A549 (cell line): ENCODE measurements around the gene FAM227B. TPM values are rescaled to one million over a fixed set of nuclear protein-coding genes. Genes with fewer than 3 reads are reported as not detected.

Experiments
- ATAC-seq, 2 experiments: fragments of 200-7000 bp in 1 of 2; fragments of >200 bp in 1 of 2; cut with Nextera tagmentation in 1 of 2; cut with Tn5 transposase in 1 of 2; 3 replicates each; pipeline versions ENCODE4 v1.8.0 to v1.9.1; 2018 to 2020; ENCODE audit warnings: mild to moderate bottlenecking in 1 of 2, moderate library complexity in 1 of 2
- CTCF ChIA-PET: fragments of 300-600 bp; sonication (Branson Sonifier 250); formaldehyde crosslinking; extraction: SDS; loops from one replicate; lab custom pipeline; 2021; ENCODE audit warnings: antibody characterized with exemption, inconsistent platforms; lab: Yijun Ruan, JAX
- POLR2A ChIA-PET: fragments of 350-600 bp; formaldehyde crosslinking; extraction: SDS; loops from one replicate; lab custom pipeline; 2021; ENCODE audit warnings: antibody characterized with exemption, inconsistent platforms; lab: Yijun Ruan, JAX
- DNase-seq, 2 experiments: peaks; one replicate each; pipeline versions ENCODE4 v3.0.0 to v3.0.0-alpha.2; 2011 to 2016; ENCODE audit warnings: low read depth in 1 of 2, low spot score in 1 of 2
- FAIRE-seq: peaks from 2 replicates; lab custom pipeline; 2011; peaks lifted over from hg19 to GRCh38; lab: Jason Lieb, UNC
- H3K27ac ChIP-seq, 2 experiments: fragments of >200 bp; sonication (Bioruptor Twin); formaldehyde crosslinking; 3 replicates each; pipeline ENCODE4 v1.5.1; 2016 to 2017
- H3K4me1 ChIP-seq: fragments of >200 bp; sonication (Bioruptor Twin); formaldehyde crosslinking; 3 replicates; pipeline ENCODE4 v1.6.1; 2016
- H3K4me2 ChIP-seq: fragments of >200 bp; sonication (Bioruptor Twin); formaldehyde crosslinking; 3 replicates; pipeline ENCODE4 v1.6.1; 2016
- H3K4me3 ChIP-seq: fragments of >200 bp; sonication (Bioruptor Twin); formaldehyde crosslinking; 3 replicates; pipeline ENCODE4 v1.5.1; 2016
- H3K9me3 ChIP-seq: fragments of >200 bp; sonication (Bioruptor Twin); formaldehyde crosslinking; 3 replicates; pipeline ENCODE4 v1.6.1; 2016
- BHLHE40 ChIP-seq: IDR thresholded peaks from 2 replicates; pipeline ENCODE4 v1.6.1; 2012; ENCODE audit warnings: low read depth, low read length, inconsistent platforms
- CBX8 ChIP-seq: fragments of 200-600 bp; sonication (generic); IDR thresholded peaks from 2 replicates; pipeline ENCODE4 v1.6.1; 2016
- CEBPB ChIP-seq, 2 experiments: fragments of >200 bp in 1 of 2; sonication (Bioruptor Twin) in 1 of 2; formaldehyde crosslinking in 1 of 2; IDR thresholded peaks; 2 replicates each; pipeline ENCODE4 v1.6.1; 2012 to 2016
- CHD2 ChIP-seq: fragments of 150-350 bp; IDR thresholded peaks from 2 replicates; pipeline ENCODE4 v1.6.1; 2014; ENCODE audit warnings: low read length; ENCODE audit not compliant: partially characterized antibody
- E2F6 ChIP-seq: IDR thresholded peaks from 2 replicates; pipeline ENCODE4 v1.6.1; 2012; ENCODE audit warnings: low read depth, borderline replicate concordance
- EHMT2 ChIP-seq: fragments of 200-600 bp; sonication (generic); IDR thresholded peaks from 2 replicates; pipeline ENCODE4 v1.6.1; 2016; ENCODE audit warnings: antibody characterized with exemption, low read depth, mild to moderate bottlenecking, moderate library complexity
- FOSL2 ChIP-seq, 2 experiments: fragments of 450-650 bp in 1 of 2; fragments of >200 bp in 1 of 2; sonication (Bioruptor Twin) in 1 of 2; formaldehyde crosslinking; IDR thresholded peaks; 2 replicates each; pipeline versions ENCODE4 v1.5.0 to v1.6.1; 2016 to 2020; ENCODE audit warnings: mild to moderate bottlenecking in 1 of 2, moderate library complexity in 1 of 2
- HDAC2 ChIP-seq: fragments of 200-600 bp; sonication (generic); IDR thresholded peaks from 2 replicates; pipeline ENCODE4 v1.6.1; 2016
- HEYL ChIP-seq: fragments of 250-450 bp; sonication (Bioruptor Pico); IDR thresholded peaks from 2 replicates; pipeline ENCODE4 v1.8.0; 2021; ENCODE audit warnings: mild to moderate bottlenecking, moderate library complexity
- HOXB13 ChIP-seq: fragments of 250-450 bp; sonication (Bioruptor Pico); IDR thresholded peaks from 2 replicates; pipeline ENCODE4 v1.5.0; 2020; ENCODE audit warnings: low read depth, mild to moderate bottlenecking, moderate library complexity
- JUN ChIP-seq, 2 experiments: fragments of >200 bp; sonication (Bioruptor Twin); formaldehyde crosslinking; IDR thresholded peaks; 2 replicates in 1 of 2; 3 replicates in 1 of 2; pipeline ENCODE4 v1.6.1; 2016 to 2017
- JUNB ChIP-seq: fragments of >200 bp; sonication (Bioruptor Twin); formaldehyde crosslinking; IDR thresholded peaks from 2 replicates; pipeline ENCODE4 v1.6.1; 2016
- MAFK ChIP-seq: fragments of 450-650 bp; IDR thresholded peaks from 2 replicates; pipeline ENCODE4 v1.6.1; 2014; ENCODE audit not compliant: partially characterized antibody
- MAZ ChIP-seq: fragments of 150-350 bp; IDR thresholded peaks from 2 replicates; pipeline ENCODE4 v1.6.1; 2014; ENCODE audit warnings: antibody characterized with exemption, low read depth, low read length, borderline replicate concordance
- NFE2L2 ChIP-seq: fragments of 150-350 bp; conservative IDR thresholded peaks from 2 replicates; pipeline ENCODE4 v1.6.1; 2014; ENCODE audit warnings: low read length
- NPAS2 ChIP-seq: fragments of 250-450 bp; sonication (Bioruptor Pico); IDR thresholded peaks from 2 replicates; pipeline ENCODE4 v1.8.0; 2022; ENCODE audit warnings: mild to moderate bottlenecking, moderate library complexity, borderline replicate concordance
- NR3C1 ChIP-seq: fragments of >200 bp; sonication (Bioruptor Twin); formaldehyde crosslinking; IDR thresholded peaks from 3 replicates; pipeline ENCODE4 v1.6.1; 2017
- RFX5 ChIP-seq: fragments of 450-650 bp; IDR thresholded peaks from 2 replicates; pipeline ENCODE4 v1.7.1; 2014; ENCODE audit warnings: antibody characterized with exemption, mild to moderate bottlenecking, moderate library complexity
- USF2 ChIP-seq: fragments of 450-650 bp; IDR thresholded peaks from 2 replicates; pipeline ENCODE4 v1.6.1; 2014; ENCODE audit warnings: antibody characterized with exemption
- ZC3H11A ChIP-seq: fragments of 450-650 bp; IDR thresholded peaks from 2 replicates; pipeline ENCODE4 v1.6.1; 2014; ENCODE audit warnings: antibody characterized with exemption, mild to moderate bottlenecking
- ZSCAN20 ChIP-seq: fragments of 250-450 bp; sonication (Bioruptor Pico); IDR thresholded peaks from 2 replicates; pipeline ENCODE4 v1.8.0; 2022; ENCODE audit warnings: mild to moderate bottlenecking, moderate library complexity
- WGBS: methylation state at CpG from one replicate; pipeline ENCODE4 v1.1.6; 2017; ENCODE audit errors: missing lambda C conversion rate; 5-methylcytosine and 5-hydroxymethylcytosine counted together
- polyA plus RNA-seq, 4 experiments: library from polyadenylated mRNA; depleted of rRNA in 3 of 4; stranded (reverse); fragments of >200 nt; fragmentation: RNase III in 1 of 4; extraction: RNeasy Plus Mini Kit Qiagen cat#74134 plus additional on column Dnase treatment in 1 of 4; gene quantifications; 2 replicates in 3 of 4; 3 replicates in 1 of 4; pipeline ENCODE4 v1.2.3, GENCODE V29; 2011 to 2017
- TF ChIP-seq, protein P1 (sequence below): fragments of >200 bp; sonication (Bioruptor Twin); formaldehyde crosslinking; IDR thresholded peaks from 2 replicates; pipeline ENCODE4 v1.6.1; 2016

FAM227B gene
- polyA plus RNA-seq, 2 of the 4 experiments (the other 2 are of a cell fraction): 1.9 to 3.7 TPM

DNA sequence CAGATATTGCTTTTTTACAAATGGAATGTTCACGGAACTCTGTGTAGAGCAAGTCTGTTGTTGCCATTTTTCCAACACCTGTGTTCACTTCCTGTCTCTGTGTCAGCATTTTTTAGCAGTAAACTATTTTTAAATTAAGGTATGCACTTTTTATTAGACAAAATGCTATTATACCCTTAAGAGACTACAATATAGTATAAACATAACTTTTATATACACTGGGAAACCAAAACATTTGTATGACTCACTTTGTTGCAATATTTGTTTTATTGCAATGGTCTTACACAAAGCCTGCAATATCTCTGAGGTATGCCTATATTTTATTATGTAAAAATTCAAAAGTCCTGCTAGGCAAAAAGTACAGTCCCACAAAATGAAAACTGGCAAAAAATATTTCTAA, 237.4 kb downstream of the FAM227B start:
- no peak for FAIRE-seq
- no peak overlapping the region for H3K4me3 ChIP-seq
- CTCF ChIA-PET: no interaction called here
- POLR2A ChIA-PET: no interaction called here
- H3K4me2 ChIP-seq: peak overlapping the region; percentile 10
- H3K27ac ChIP-seq: no peak overlapping the region
- no peak for ATAC-seq
- TF ChIP-seq, protein P1, sequence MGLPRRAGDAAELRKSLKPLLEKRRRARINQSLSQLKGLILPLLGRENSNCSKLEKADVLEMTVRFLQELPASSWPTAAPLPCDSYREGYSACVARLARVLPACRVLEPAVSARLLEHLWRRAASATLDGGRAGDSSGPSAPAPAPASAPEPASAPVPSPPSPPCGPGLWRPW: 0 out of 2 replicates have a peak, but pooled peaks have one; percentile 21
- peak; percentile 66 to 67; a peak in 3 of 4 replicates for TF ChIP-seq CEBPB (IDR thresholded peaks at IDR 0.05)
- no peak for TF ChIP-seq BHLHE40
- TF ChIP-seq RFX5: no peak
- TF ChIP-seq FOSL2 (IDR thresholded peaks at IDR 0.05): peak; percentile 38; the same call in 1 of the 2 replicates
- peak; percentile 41; the same call in 1 of the 2 replicates for TF ChIP-seq FOSL2 (CRISPR knock-in tag; IDR thresholded peaks at IDR 0.05)
- no peak for TF ChIP-seq ZC3H11A
- TF ChIP-seq MAFK: peak; percentile 20
- TF ChIP-seq EHMT2: no peak
- TF ChIP-seq JUNB: peak; percentile 32; the same call in 1 of the 2 replicates
- WGBS: 50% methylated on average over 1 of the region's 1 CpG
- H3K9me3 ChIP-seq: no peaks in the 10 kb centered on the region
- H3K4me1 ChIP-seq: peaks cover 10% of the 10 kb centered on the region; the same call in 2 of the 3 replicates
- DNase-seq: peak in 1 of 2 experiments; percentile 0

- no peak for ATAC-seq
- POLR2A ChIA-PET: no interaction called here
- Histone ChIP-seq H3K27ac (no peak overlapping the region), H3K4me3 (no peak overlapping the region), H3K9me3 (no peaks in the 10 kb centered on the region), H3K4me1 (peaks cover 10% of the 10 kb centered on the region; the same call in 2 of the 3 replicates), H3K4me2 (no peak overlapping the region)
- CTCF ChIA-PET: no interaction called here
- no peak for DNase-seq
- no peak for TF ChIP-seq NPAS2
- no peak for FAIRE-seq
Measured at GRCh38 chr15:49382394-49382793, 238.2 kb downstream of the FAM227B start.

DNA sequence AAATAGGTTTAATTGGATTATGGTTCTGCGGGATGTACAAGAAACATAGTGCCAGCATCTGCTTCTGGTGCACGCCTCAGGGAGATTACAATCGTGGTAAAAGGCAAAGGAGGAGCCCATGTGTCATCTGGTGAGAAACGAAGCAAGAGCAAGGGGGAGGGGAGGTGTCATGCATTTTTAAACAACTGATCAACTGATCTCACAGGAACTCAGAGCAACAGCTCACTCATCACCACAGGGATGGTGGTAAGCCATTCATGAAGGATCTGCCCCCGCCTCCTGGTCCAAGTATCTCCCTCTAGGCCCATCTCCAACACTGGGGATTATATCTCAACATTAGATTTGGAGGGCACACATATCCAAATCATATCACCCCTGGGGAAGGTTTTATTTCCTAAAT, 239.7 kb downstream of the FAM227B start:
- POLR2A ChIA-PET: no interaction called here
- Histone ChIP-seq H3K4me1 (peaks cover 10% of the 10 kb centered on the region; the same call in 2 of the 3 replicates), H3K27ac (no peak overlapping the region), H3K4me3 (no peak overlapping the region)
- ATAC-seq: no peak
- TF ChIP-seq HEYL (CRISPR knock-in tag) (no peak), CHD2 (no peak), E2F6 (no peak), USF2 (no peak), NFE2L2 (no peak), NR3C1 (no peak), ZSCAN20 (CRISPR knock-in tag) (no peak), HDAC2 (no peak), HOXB13 (CRISPR knock-in tag) (no peak), RFX5 (no peak), BHLHE40 (no peak), CBX8 (no peak), MAZ (no peak), CEBPB (IDR thresholded peaks at IDR 0.05) (no peak), JUN (IDR thresholded peaks at IDR 0.05) (no peak)
- TF ChIP-seq, all 56 proteins: peak for 0
- CTCF ChIA-PET: no interaction called here
- 65% methylated on average over 5 of the region's 5 CpGs for WGBS
- no peak for FAIRE-seq
- DNase-seq: no peak
- Histone ChIP-seq H3K9me3 (no peaks in the 10 kb centered on the region), H3K4me2 (no peak overlapping the region)
